Measurements from ENCODE around the gene HEATR5A. TPM values are rescaled to one million over a fixed set of nuclear protein-coding genes. Genes with fewer than 3 reads are reported as not detected.

The HEATR5A gene
- polyA plus RNA-seq, 1 of the 3 experiments (the other 2 are of a cell fraction) = 7.1 TPM

DNA sequence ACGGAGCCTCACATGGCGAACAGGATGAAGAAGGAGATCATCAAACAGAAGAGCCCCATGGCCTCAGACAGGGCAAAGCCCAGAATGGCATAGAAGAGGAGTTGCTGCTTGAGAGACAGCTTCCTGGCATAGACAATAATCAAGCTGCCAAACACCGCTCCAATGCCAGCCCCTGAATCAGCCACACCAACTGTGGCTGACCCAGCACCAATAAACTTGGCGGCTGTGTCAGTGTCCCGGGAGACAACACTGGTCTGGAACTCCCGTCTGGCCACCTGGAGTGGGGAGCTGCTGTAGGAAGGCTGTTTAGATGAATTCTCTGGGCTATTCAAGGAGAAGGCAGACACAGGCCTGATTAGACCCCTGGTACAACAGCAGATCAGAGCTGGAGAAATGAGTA, 100.1 kb downstream of the HEATR5A start:
- ChIA-PET CTCF (no interaction called here), POLR2A (no interaction called here)
- H3K9me2 ChIP-seq = no peaks in the 10 kb centered on the region
- no peaks in the 10 kb centered on the region for H3K27me3 ChIP-seq (ENCODE audit: insufficient read depth)
- no peak overlapping the region for H2AFZ ChIP-seq (ENCODE audit: low read depth)
- no peak overlapping the region for H3K27ac ChIP-seq (ENCODE audit: low read depth in 2 of 2, low read length in 1 of 2)
- WGBS (ENCODE audit: low lambda C conversion rate) = 98% methylated on average over 3 of the region's 6 CpGs
- no peak overlapping the region for H3K9ac ChIP-seq
- no peak overlapping the region for H3K4me3 ChIP-seq (ENCODE audit: low read depth in 2 of 2, low read length in 1 of 2)
- DNase-seq = no peak
- H3K4me1 ChIP-seq (ENCODE audit: control insufficient read depth in 1 of 2, insufficient read depth in 2 of 2, low read depth in 1 of 2, low read length in 1 of 2) = no peaks in the 10 kb centered on the region
- H4K20me1 ChIP-seq (ENCODE audit: insufficient read depth) = no peaks in the 10 kb centered on the region
- H3F3A ChIP-seq (replicated peaks; ENCODE audit: insufficient read depth) = no peaks in the 10 kb centered on the region
- no peaks in the 10 kb centered on the region for H3K9me3 ChIP-seq
- peaks cover 0 to 19% of the 10 kb centered on the region in 2 experiments for H3K36me3 ChIP-seq (replicated peaks in 1 of 2; ENCODE audit: control insufficient read depth in 1 of 2, insufficient read depth in 2 of 2, low read length in 1 of 2)
- H3K79me2 ChIP-seq (ENCODE audit: insufficient read depth) = no peaks in the 10 kb centered on the region
- no peak overlapping the region for H3K4me2 ChIP-seq
- TF ChIP-seq, protein P1, sequence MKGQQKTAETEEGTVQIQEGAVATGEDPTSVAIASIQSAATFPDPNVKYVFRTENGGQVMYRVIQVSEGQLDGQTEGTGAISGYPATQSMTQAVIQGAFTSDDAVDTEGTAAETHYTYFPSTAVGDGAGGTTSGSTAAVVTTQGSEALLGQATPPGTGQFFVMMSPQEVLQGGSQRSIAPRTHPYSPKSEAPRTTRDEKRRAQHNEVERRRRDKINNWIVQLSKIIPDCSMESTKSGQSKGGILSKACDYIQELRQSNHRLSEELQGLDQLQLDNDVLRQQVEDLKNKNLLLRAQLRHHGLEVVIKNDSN (IDR thresholded peaks at IDR 0.05; ENCODE audit: borderline replicate concordance, low read depth) = no peak
- TF ChIP-seq, protein P2, sequence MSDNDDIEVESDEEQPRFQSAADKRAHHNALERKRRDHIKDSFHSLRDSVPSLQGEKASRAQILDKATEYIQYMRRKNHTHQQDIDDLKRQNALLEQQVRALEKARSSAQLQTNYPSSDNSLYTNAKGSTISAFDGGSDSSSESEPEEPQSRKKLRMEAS (IDR thresholded peaks at IDR 0.05; ENCODE audit: low read depth) = no peak
- TF ChIP-seq FOXM1 (IDR thresholded peaks at IDR 0.05; ENCODE audit: low read depth) (no peak), JUND (IDR thresholded peaks at IDR 0.05) (no peak), NRF1 (IDR thresholded peaks at IDR 0.05; ENCODE audit: low read depth, low read length) (no peak), RAD21 (IDR thresholded peaks at IDR 0.05; ENCODE audit: low read length) (no peak), ELF1 (IDR thresholded peaks at IDR 0.05) (no peak), YY1 (IDR thresholded peaks at IDR 0.05; ENCODE audit: low read depth) (no peak), GABPA (IDR thresholded peaks at IDR 0.05; ENCODE audit: low read depth) (no peak), FOXJ3 (CRISPR knock-in tag; IDR thresholded peaks at IDR 0.05) (no peak), RFX5 (IDR thresholded peaks at IDR 0.05; ENCODE audit: low read length) (no peak), TAF1 (IDR thresholded peaks at IDR 0.05; ENCODE audit: borderline replicate concordance, low read depth, low read length) (no peak), RCOR1 (IDR thresholded peaks at IDR 0.05; ENCODE audit: low read length) (no peak), EP300 (IDR thresholded peaks at IDR 0.05; ENCODE audit: borderline replicate concordance in 1 of 2, low read depth in 1 of 2, low read length in 1 of 2) (no peak), MEF2A (IDR thresholded peaks at IDR 0.05; ENCODE audit: borderline replicate concordance, low read depth) (no peak), SMC3 (IDR thresholded peaks at IDR 0.05; ENCODE audit: low read depth, low read length) (no peak)
- TF ChIP-seq, protein P3, sequence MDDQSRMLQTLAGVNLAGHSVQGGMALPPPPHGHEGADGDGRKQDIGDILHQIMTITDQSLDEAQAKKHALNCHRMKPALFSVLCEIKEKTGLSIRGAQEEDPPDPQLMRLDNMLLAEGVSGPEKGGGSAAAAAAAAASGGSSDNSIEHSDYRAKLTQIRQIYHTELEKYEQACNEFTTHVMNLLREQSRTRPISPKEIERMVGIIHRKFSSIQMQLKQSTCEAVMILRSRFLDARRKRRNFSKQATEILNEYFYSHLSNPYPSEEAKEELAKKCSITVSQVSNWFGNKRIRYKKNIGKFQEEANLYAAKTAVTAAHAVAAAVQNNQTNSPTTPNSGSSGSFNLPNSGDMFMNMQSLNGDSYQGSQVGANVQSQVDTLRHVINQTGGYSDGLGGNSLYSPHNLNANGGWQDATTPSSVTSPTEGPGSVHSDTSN (IDR thresholded peaks at IDR 0.05) = no peak
- TF ChIP-seq, protein P4, sequence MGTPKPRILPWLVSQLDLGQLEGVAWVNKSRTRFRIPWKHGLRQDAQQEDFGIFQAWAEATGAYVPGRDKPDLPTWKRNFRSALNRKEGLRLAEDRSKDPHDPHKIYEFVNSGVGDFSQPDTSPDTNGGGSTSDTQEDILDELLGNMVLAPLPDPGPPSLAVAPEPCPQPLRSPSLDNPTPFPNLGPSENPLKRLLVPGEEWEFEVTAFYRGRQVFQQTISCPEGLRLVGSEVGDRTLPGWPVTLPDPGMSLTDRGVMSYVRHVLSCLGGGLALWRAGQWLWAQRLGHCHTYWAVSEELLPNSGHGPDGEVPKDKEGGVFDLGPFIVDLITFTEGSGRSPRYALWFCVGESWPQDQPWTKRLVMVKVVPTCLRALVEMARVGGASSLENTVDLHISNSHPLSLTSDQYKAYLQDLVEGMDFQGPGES (IDR thresholded peaks at IDR 0.05; ENCODE audit: low read depth, low read length) = no peak
- TF ChIP-seq, protein P5, sequence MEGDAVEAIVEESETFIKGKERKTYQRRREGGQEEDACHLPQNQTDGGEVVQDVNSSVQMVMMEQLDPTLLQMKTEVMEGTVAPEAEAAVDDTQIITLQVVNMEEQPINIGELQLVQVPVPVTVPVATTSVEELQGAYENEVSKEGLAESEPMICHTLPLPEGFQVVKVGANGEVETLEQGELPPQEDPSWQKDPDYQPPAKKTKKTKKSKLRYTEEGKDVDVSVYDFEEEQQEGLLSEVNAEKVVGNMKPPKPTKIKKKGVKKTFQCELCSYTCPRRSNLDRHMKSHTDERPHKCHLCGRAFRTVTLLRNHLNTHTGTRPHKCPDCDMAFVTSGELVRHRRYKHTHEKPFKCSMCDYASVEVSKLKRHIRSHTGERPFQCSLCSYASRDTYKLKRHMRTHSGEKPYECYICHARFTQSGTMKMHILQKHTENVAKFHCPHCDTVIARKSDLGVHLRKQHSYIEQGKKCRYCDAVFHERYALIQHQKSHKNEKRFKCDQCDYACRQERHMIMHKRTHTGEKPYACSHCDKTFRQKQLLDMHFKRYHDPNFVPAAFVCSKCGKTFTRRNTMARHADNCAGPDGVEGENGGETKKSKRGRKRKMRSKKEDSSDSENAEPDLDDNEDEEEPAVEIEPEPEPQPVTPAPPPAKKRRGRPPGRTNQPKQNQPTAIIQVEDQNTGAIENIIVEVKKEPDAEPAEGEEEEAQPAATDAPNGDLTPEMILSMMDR (IDR thresholded peaks at IDR 0.05) = no peak
- TF ChIP-seq, protein P6, sequence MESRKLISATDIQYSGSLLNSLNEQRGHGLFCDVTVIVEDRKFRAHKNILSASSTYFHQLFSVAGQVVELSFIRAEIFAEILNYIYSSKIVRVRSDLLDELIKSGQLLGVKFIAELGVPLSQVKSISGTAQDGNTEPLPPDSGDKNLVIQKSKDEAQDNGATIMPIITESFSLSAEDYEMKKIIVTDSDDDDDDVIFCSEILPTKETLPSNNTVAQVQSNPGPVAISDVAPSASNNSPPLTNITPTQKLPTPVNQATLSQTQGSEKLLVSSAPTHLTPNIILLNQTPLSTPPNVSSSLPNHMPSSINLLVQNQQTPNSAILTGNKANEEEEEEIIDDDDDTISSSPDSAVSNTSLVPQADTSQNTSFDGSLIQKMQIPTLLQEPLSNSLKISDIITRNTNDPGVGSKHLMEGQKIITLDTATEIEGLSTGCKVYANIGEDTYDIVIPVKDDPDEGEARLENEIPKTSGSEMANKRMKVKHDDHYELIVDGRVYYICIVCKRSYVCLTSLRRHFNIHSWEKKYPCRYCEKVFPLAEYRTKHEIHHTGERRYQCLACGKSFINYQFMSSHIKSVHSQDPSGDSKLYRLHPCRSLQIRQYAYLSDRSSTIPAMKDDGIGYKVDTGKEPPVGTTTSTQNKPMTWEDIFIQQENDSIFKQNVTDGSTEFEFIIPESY (IDR thresholded peaks at IDR 0.05; ENCODE audit: borderline replicate concordance, low read depth) = no peak
